Fibroblast of gingiva (primary cell): ENCODE data around the gene UBE2H.
"Not testable (repeated sequence)": the region's sequence is repeated elsewhere in the genome, so short reads cannot be mapped to it uniquely, and the experiment has no call there.

Source experiments
- DNase-seq: peaks from one replicate; pipeline ENCODE4 v3.0.0-alpha.2; 2011; ENCODE audit warnings: low read depth

The UBE2H gene

DNA sequence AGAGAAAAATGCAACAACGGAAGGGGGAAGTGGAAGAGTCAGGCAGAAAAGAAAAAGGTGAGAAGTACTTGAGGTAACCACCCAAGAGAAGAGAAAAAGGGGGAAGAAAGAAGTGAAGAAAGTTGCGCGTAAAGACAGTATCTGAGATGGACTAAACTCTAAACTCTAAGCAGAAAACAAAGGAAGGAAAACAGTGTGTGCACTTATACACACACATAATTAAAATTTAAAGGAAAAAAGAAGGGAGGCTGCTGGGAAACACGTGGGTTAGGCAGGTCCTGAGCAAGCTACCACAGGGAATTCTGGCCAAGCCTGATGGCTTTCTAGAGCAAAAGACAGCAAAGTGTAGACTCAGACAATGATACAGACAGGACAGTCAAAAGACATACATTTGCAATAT lies 78.0 kb downstream of the UBE2H start:
- no peak for DNase-seq

DNA sequence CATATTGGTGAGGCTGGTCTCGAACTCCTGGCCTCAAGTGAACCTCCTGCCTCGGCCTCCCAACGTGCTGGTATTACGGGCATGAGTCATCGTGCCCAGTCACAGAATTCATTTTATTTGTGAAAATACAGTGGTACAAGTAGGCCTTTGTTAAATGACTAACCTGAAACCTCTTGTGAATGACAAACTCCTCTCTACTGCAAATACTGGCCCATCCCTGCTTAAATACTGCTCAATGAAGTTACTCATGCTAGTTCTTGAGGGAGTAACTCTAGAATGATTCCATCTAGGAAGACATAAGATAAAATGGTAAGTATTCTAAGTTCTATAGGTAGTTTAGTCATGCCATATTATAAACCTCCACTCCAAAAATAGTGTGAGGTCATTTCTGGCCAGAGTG lies 80.7 kb downstream of the UBE2H start:
- no peak for DNase-seq

DNA sequence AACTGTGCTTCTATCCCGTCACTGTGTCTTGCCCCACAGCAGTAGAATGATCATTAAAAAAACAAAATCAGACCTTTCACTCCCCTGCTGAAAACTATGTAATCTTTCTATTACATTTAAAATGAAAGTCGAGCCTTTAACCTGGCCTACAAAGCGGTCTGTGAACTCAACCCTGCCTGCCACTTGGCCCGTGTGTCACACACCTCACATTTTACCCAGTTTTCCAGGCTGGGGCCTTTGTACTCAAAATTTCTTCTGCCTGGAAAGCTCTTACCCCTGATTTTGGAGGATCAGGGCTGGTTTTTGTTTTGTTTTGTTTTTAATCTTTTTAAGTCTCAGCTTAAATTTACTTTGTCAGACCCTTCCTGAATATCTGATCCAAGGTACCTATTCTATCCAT lies 82.1 kb downstream of the UBE2H start:
- DNase-seq: no peak

DNA sequence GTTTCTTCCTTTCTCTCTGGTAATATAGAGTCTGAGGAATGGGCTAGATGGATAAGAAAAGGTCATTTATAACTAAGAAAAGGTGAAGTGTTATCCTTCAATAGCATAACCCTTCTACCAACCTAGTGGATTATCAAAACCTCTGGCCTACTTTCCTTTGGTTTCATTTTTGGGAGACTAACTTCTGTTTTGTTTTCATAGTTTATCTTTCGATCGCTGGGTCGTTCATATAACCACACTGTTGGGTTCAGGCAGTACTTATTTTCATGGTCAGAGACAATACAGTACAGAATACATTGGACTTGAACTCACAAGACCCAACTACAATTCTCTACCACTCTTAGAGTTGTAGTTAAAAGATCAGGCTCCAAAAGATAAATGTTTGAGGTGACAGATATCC lies 86.5 kb downstream of the UBE2H start:
- no peak for DNase-seq

DNA sequence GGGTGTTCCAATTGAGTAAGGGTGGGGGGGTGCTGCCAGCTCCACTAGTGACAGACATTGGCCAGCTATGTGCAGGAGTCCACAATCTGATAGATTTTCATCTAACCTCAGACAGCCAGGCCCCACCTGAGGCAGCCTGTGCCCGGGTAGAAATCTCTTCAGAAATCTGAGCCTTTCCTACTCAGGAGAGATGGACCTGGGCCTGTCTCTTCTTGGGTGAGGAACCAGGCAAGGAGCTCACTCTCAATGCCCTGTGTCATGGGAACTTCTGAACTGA lies 86.9 kb downstream of the UBE2H start:
- DNase-seq: no peak

GRCh38 chr7:129865093-129865924 lies 87.5 kb downstream of the UBE2H start:
- peak; percentile 65 for DNase-seq

DNA sequence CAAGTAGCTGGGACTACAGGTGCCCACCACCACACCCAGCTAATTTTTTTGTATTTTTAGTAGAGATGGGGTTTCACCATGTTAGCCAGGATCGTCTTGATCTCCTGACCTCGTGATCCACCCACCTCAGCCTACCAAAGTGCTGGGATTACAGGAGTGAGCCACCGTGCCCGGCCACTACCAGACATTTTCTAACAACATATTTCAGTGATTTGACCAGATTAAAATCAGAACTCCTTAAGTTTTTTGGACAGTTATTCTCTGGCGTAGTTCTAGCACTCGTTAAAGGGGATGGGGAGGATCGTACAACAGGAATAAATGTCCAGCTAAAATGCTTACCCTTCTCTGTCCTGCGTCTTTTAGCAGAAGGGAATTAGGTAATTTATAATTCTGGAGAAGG lies 88.1 kb downstream of the UBE2H start:
- DNase-seq: not testable (repeated sequence)

DNA sequence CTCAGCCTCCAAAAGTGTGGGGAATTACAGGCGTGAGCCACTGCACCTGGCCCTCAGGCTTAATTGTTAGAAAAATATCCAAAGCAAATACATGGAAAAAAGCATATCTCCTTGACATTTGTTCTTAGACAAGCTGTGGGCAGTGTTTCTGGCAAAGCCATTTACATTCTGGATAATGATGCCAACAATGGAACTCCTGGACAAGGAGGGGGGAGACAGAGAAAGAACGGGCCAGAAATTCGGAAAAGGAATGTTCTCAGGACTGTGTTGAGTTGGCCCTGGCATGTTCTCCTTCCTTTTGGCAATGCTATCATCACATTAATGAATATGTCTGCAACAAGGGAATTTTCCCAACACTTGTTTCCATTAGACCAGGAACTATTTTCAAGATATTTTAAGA lies 88.7 kb downstream of the UBE2H start:
- DNase-seq: peak; percentile 90

DNA sequence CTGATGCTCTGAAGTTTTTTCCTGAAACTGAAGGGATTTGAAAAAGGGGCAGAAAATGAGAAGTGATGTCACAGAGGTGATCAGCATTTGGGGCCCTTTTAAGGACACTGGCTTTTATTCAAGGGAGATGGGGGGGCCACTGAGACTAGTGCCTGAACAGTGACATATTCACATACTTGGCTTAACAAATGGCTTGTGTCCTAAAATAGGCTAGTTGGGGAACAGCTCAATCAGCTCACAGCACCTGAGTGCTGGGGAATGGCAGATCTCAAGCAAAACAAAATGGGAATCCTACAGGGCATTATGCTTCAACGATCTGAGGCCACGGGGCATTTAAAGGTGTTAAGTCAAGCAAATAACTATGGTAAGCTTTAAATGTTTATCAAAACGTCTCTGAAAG lies 90.1 kb downstream of the UBE2H start:
- DNase-seq: no peak

- DNase-seq: not testable (repeated sequence)
These were observed 92.0 kb downstream of the UBE2H start for GRCh38 chr7:129860784-129861183.

DNA sequence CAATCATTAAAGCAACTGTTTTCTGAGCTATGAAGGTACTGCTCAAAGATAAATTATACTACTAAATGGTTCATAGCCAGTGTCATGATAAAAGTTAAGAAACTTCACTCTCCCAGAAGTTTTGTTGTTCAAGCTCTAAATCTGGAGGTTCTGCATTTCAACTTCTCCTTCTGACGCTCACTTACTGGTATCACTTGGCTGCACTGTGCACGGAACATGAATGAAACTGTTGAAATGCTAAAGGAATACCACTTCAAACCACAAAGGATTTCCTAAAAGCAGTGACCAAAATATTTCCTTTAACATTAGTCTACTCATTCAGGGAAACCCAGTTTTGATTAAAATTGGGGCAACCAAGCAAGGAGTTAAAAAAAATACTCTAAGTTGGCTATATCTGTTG lies 93.6 kb downstream of the UBE2H start:
- DNase-seq: peak; percentile 64

DNA sequence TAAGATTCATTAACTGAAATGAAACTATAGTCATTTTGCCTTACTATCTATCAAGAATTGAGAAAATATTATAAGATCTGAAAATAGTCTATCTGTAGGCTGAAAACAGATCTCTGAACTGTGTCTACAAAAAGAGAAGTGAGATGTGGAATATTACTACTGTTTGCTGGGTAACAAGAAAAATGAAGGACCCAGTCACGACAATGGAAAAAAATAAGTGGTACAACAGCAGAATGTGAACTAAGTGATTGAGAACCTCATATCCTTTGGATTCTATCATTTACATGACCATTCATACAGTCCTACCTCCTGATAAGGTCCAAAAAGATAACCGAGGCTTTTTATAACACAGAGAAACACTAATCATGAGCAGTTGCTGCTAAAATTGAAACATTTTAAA lies 94.3 kb downstream of the UBE2H start:
- DNase-seq: no peak

DNA sequence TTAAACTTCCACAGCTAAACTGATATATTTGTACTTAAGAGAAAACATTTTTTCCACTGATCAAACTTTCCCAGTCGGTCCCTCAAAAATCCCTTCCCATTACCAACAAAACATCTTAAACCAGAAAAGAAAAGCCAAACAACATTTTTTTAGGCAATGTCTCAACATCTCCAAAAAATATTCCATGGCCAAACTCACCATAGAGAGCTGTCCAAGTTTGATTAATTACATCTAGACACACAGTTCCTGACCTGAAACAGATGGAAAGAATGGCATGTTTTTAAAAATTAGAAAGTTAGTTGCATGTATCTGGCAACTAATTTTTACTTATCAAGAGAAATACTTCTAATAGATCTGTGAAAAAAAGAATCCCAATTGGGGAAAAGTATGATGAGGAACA lies 95.4 kb downstream of the UBE2H start:
- peak; percentile 22 for DNase-seq

GRCh38 chr7:129855935-129856717 lies 96.6 kb downstream of the UBE2H start:
- no peak for DNase-seq

- peak; percentile 98 for DNase-seq
These were observed 97.5 kb downstream of the UBE2H start for GRCh38 chr7:129855234-129855673.

GRCh38 chr7:129854401-129854800 lies 98.4 kb downstream of the UBE2H start:
- no peak for DNase-seq

GRCh38 chr7:129853661-129854268 lies 99.0 kb downstream of the UBE2H start:
- DNase-seq: peak; percentile 91

DNA sequence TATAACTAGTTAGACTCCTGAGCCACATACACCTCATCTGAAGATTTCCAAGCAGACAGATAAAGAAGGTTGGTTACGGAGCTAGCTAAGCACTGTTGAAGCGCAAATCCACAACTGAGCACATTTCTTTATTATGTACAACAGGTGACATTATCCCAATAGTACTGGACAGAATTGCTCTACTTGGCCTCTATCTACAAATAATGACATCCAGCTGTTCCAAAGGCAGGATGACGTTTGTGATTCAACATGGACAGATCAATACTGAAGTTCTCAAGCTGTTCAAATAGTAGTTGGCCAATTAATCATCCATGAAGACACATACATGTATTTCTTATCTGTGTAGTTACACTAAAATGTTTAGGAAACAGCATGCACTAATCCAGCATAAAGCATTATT lies 101.0 kb downstream of the UBE2H start:
- DNase-seq: no peak

DNA sequence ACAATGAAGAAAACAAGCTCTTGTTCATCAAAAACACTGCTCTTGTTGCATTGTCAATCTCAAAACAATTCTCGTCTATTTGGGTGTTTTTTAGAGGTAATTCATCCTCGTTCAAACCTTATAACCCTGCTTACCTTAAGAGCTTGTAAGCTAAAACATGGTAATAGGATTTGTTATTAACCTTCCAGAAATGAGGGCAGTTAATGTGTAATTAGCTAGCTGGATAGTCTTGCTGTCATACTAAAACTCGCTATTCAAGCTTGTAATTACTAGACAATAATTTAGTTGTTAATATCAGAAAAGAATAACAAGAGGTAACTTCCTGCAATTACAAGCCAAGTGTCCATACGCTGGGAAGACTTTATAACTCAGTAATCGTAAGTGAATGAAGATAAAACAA lies 101.6 kb downstream of the UBE2H start:
- DNase-seq: no peak

DNA sequence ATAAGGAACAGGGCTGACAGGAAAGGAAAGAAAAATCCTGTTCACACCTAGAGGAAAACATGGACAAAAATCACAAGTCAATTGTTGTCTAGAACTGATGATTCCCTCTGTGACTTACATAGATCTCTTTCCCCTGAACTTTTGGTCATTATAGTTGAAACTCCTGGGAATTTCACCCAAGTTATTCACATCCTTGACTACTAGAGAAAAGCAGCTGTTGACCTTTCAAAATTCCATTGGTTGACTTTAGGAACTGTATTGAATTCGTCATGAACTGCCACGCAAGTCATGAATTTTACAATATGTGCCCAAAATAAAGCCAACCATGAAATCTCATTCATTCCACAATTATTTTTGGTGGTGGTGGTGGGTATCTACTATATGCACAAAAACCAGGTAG lies 104.3 kb downstream of the UBE2H start:
- DNase-seq: no peak

- peak; percentile 49 for DNase-seq
These were observed 106.8 kb downstream of the UBE2H start for GRCh38 chr7:129845972-129846327.

DNA sequence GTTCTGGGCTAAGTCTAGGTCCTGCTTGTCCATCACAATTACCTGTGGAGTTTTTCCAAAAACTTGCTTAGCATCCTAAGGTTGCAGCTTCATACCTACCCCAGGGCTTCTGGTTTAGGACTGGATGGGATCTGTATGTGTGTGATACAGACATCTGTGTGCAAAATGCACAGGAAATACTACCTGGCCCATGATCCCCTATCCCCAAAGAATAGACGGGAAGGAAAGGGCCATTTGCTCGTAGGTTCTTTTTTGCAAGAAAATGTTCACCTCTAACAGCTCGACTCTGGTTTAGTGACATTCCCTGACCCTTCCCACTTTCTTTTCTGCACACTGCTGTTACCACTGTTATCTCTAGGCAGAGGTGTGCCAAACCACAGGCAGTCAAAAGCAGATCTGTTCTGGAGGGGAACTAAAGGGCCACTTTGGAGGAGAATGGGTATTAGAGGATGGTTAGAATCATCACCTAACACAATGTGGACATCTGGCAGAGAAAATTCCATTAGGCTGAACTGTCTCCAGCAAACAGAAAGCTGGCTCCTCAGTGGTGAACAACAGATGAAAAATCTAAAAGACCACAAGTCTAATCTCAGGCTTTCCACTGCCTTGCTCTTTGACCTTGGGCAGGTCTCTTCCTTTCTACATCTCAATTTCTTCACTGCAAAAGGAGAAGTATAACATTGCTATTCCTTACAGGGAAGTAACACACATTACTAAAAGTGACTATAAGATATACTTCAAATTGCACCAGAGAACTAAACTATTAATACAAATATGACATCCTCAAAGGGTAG lies 107.4 kb downstream of the UBE2H start:
- no peak for DNase-seq
